WTC11 (cell line): Measurements from ENCODE around the gene R3HDM4.

Source experiments
- CTCF ChIP-seq: fragments of 200-600 bp; IDR thresholded peaks from 2 replicates; pipeline ENCODE4 v1.8.0; 2022; ENCODE audit warnings: antibody characterized with exemption
- MAX ChIP-seq: sonication (generic); formaldehyde crosslinking; IDR thresholded peaks from 2 replicates; pipeline ENCODE4 v1.8.0; 2022; ENCODE audit warnings: mild to moderate bottlenecking, missing genetic modification reagents
- NR2C2 ChIP-seq: sonication (generic); formaldehyde crosslinking; IDR thresholded peaks from 2 replicates; pipeline ENCODE4 v1.8.0; 2022; ENCODE audit warnings: mild to moderate bottlenecking, missing genetic modification reagents

- TF ChIP-seq NR2C2 (CRISPR knock-in tag) (no peak), CTCF (no peak), MAX (CRISPR knock-in tag) (no peak)
Observed at GRCh38 chr19:876089-876488, 36.9 kb downstream of the R3HDM4 start.
